ENCODE measurements around the gene EPHB1.

EPHB1 gene

GRCh38 chr3:135260025-135260424, 465.0 kb downstream of the EPHB1 start:
- no peak for DNase-seq (ENCODE audit: low spot score)

- no peak for DNase-seq (ENCODE audit: low spot score)
Measured at GRCh38 chr3:135261214-135261775, 466.2 kb downstream of the EPHB1 start.

- DNase-seq (ENCODE audit: low spot score): no peak
Measured at GRCh38 chr3:135261916-135262315, 466.9 kb downstream of the EPHB1 start.

GRCh38 chr3:135262441-135262840, 467.4 kb downstream of the EPHB1 start:
- DNase-seq (ENCODE audit: low spot score): no peak

- no peak for DNase-seq (ENCODE audit: low spot score)
Measured at GRCh38 chr3:135263331-135263730, 468.3 kb downstream of the EPHB1 start.

GRCh38 chr3:135267487-135267886, 472.4 kb downstream of the EPHB1 start:
- no peak for DNase-seq (ENCODE audit: low spot score)

GRCh38 chr3:135268941-135269532, 474.0 kb downstream of the EPHB1 start:
- no peak for DNase-seq (ENCODE audit: low spot score)

GRCh38 chr3:135271177-135272025, 476.3 kb downstream of the EPHB1 start:
- no peak for DNase-seq (ENCODE audit: low spot score)

- DNase-seq (ENCODE audit: low spot score): no peak
Measured at GRCh38 chr3:135272026-135272669, 477.1 kb downstream of the EPHB1 start.

- DNase-seq (ENCODE audit: low spot score): no peak
Measured at GRCh38 chr3:135292162-135292561, 497.1 kb downstream of the EPHB1 start.

- DNase-seq (ENCODE audit: low spot score): no peak
Measured at GRCh38 chr3:135301670-135302069, 506.6 kb downstream of the EPHB1 start.

GRCh38 chr3:135304378-135304777, 509.3 kb downstream of the EPHB1 start:
- no peak for DNase-seq (ENCODE audit: low spot score)
